Osteocyte (in vitro differentiated cells): Measurements from ENCODE around the gene KBTBD4. TPM values are rescaled to one million over a fixed set of nuclear protein-coding genes. Genes with fewer than 3 reads are reported as not detected.
"Not testable (repeated sequence)": the region's sequence is repeated elsewhere in the genome, so short reads cannot be mapped to it uniquely, and the experiment has no call there.

Experiments
- DNase-seq: peaks from one replicate; pipeline ENCODE4 v3.0.0; 2021; ENCODE audit warnings: mixed read lengths; ENCODE audit not compliant: unreplicated experiment; ENCODE audit errors: extremely low spot score
- H3K27ac Mint-ChIP-seq: one replicate; pipeline ENCODE4 v1.8.0; 2021; ENCODE audit warnings: mild to moderate bottlenecking, mixed read lengths; ENCODE audit not compliant: unreplicated experiment
- H3K27me3 Mint-ChIP-seq: one replicate; pipeline ENCODE4 v1.8.0; 2021; ENCODE audit warnings: mixed read lengths; ENCODE audit not compliant: unreplicated experiment
- H3K36me3 Mint-ChIP-seq: one replicate; pipeline ENCODE4 v1.8.0; 2021; ENCODE audit warnings: mixed read lengths; ENCODE audit not compliant: unreplicated experiment
- H3K4me1 Mint-ChIP-seq: one replicate; pipeline ENCODE4 v1.8.0; 2021; ENCODE audit warnings: mixed read lengths; ENCODE audit not compliant: unreplicated experiment
- H3K4me3 Mint-ChIP-seq: one replicate; pipeline ENCODE4 v1.8.0; 2021; ENCODE audit warnings: mild to moderate bottlenecking, moderate library complexity, mixed read lengths; ENCODE audit not compliant: unreplicated experiment
- H3K9me3 Mint-ChIP-seq: one replicate; pipeline ENCODE4 v1.8.0; 2021; ENCODE audit warnings: mixed read lengths; ENCODE audit not compliant: unreplicated experiment
- total RNA-seq: library from RNA; stranded (reverse); gene quantifications from 2 replicates; pipeline ENCODE4 v1.2.1, GENCODE V29; 2021
- TF ChIP-seq, protein P1 (sequence below): fragments of 200-600 bp; sonication (generic); IDR thresholded peaks from 2 replicates; pipeline ENCODE4 v1.5.0; 2021; ENCODE audit warnings: antibody characterized with exemption, mild to moderate bottlenecking, moderate library complexity

Gene KBTBD4
- total RNA-seq, 1 donor from 2014 or later, result 19.7 TPM

DNA sequence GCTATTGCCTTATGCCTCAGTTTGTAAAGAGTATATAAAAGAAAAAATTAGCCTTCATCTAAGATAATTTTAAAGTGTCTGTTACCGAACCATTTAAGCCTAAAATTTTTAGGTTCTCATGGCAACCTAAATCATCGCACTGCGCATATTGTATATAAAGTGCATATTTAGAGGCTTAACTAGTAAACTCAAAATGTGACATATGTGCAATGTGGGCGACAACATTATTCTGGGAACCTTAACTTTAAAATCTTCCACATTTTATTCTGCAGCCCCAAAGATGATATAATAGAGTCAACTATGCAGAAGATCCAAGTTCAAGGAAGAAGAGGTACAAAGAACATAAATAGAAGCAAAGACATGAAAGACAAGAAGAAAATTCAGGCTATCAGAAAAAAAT lies 48.8 kb downstream of the KBTBD4 start:
- Mint-ChIP-seq H3K36me3 (peaks cover 3% of the 10 kb centered on the region), H3K27ac (peak overlapping the region; percentile 12), H3K9me3 (no peaks in the 10 kb centered on the region), H3K4me3 (no peak overlapping the region), H3K27me3 (no peaks in the 10 kb centered on the region), H3K4me1 (peaks cover 52% of the 10 kb centered on the region)
- TF ChIP-seq, protein P1, sequence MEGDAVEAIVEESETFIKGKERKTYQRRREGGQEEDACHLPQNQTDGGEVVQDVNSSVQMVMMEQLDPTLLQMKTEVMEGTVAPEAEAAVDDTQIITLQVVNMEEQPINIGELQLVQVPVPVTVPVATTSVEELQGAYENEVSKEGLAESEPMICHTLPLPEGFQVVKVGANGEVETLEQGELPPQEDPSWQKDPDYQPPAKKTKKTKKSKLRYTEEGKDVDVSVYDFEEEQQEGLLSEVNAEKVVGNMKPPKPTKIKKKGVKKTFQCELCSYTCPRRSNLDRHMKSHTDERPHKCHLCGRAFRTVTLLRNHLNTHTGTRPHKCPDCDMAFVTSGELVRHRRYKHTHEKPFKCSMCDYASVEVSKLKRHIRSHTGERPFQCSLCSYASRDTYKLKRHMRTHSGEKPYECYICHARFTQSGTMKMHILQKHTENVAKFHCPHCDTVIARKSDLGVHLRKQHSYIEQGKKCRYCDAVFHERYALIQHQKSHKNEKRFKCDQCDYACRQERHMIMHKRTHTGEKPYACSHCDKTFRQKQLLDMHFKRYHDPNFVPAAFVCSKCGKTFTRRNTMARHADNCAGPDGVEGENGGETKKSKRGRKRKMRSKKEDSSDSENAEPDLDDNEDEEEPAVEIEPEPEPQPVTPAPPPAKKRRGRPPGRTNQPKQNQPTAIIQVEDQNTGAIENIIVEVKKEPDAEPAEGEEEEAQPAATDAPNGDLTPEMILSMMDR, result no peak
- DNase-seq, result no peak

DNA sequence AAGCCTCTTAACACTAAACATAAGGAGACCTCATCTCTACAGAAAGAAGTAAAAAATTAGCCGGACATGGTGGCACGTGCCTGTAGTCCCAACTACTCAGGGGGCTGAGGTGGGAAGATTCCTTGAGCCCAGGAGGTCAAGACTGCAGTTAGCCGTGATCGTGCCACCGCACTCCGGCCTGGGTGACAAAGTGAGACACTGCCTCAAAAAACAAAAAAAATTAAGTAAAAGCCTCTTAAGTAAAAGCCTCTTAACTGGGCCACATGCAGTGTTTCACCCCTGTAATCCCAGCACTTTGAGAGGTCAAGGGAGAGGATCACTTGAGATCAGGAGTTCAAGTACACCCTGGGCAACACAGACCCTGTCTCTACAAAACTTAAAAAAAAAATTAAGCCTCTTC lies 51.6 kb downstream of the KBTBD4 start:
- H3K27ac Mint-ChIP-seq, result peak overlapping the region; percentile 19
- H3K4me1 Mint-ChIP-seq, result peaks cover 53% of the 10 kb centered on the region
- TF ChIP-seq, protein P1, result no peak
- no peak overlapping the region for H3K4me3 Mint-ChIP-seq
- no peaks in the 10 kb centered on the region for H3K9me3 Mint-ChIP-seq
- no peaks in the 10 kb centered on the region for H3K27me3 Mint-ChIP-seq
- H3K36me3 Mint-ChIP-seq, result peaks cover 3% of the 10 kb centered on the region
- no peak for DNase-seq

DNA sequence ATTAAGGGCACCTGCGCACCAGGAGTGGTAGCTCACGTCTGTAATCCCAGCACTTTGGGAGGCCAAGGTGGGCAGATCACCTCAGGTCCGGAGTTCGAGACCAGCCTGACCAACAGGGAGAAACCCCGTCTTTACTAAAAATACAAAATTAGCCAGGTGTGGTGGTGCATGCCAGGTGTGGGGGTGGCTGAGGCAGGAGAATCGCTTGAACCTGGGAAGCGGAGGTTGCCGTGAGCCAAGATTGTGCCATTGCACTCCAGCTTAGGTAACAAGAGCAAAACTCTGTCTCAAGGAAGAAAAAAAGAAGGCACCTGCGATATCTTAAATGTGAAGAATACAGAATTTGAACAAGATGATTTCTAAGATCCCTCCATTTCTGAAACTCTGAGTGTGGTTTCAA lies 52.7 kb downstream of the KBTBD4 start:
- not testable (repeated sequence) for DNase-seq, H3K9me3 Mint-ChIP-seq, H3K36me3 Mint-ChIP-seq, H3K27me3 Mint-ChIP-seq, H3K4me3 Mint-ChIP-seq
- Mint-ChIP-seq H3K27ac (peak overlapping the region; percentile 96), H3K4me1 (peaks cover 50% of the 10 kb centered on the region)

DNA sequence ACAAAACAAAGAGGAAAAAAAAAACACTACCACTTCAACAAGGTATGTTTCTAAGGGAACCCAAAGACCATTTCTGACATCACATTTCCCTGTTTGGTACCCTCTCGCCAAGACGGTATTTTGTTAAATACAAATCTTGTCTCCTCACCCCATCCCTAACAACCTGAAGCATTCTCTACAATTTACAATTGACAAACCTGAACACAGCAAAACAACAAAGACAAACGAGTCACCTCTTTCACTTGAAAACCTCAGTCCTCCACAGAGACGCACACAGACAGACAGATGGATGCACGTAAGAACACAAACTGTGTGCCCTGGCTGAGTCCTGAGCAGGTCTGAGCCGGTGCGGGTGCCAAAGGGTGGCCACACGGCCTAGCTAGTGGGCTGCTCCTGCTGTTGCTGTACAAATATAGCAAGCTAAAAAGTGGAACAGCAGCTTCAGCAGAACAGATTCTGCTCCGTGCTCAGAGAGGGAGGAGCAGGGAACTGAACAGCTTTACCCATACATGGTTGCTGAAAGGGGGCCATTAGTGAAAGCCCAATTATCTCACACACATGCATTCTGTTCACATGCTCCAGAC lies 54.4 kb downstream of the KBTBD4 start:
- H3K4me1 Mint-ChIP-seq, result peaks cover 54% of the 10 kb centered on the region
- peak overlapping the region; percentile 96 for H3K27ac Mint-ChIP-seq
- no peaks in the 10 kb centered on the region for H3K27me3 Mint-ChIP-seq
- no peaks in the 10 kb centered on the region for H3K9me3 Mint-ChIP-seq
- peaks cover 3% of the 10 kb centered on the region for H3K36me3 Mint-ChIP-seq
- no peak for DNase-seq
- TF ChIP-seq, protein P1, result no peak
- H3K4me3 Mint-ChIP-seq, result peak overlapping the region; percentile 53

DNA sequence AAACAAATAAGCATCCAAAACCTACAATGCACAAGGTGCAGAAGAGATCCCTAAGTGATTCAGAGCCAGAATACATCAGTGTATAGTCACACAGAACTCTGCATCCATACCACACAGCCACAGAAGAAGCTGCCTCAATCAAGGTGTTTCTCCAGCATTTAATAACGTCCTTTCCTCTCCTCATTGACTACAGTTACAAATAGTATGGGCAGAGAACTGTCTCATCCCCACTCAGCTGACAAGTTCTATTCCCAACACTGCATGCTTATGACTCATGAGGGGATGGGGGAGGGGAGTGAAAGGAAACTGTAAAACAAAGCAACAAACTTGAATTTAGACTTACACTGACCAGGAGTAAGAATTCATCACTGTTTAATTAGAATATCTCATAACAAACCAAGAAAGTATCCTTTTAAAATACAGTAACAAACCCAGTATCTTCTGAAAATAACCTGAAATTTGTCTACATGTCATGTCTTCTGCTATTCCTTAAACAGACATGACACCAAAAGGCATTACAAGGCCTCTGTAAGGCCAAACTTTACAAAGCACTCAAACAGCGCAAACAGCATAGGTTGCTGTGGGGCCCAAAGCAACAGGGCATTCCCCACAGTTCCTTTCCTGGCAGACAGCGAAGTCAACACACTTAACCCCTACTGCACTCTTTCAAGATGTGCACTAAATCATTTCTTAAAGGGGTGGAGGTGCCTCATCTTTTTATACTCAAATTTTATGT lies 55.1 kb downstream of the KBTBD4 start:
- no peak for DNase-seq
- H3K27ac Mint-ChIP-seq, result peak overlapping the region; percentile 96
- peaks cover 57% of the 10 kb centered on the region for H3K4me1 Mint-ChIP-seq
- H3K27me3 Mint-ChIP-seq, result no peaks in the 10 kb centered on the region
- H3K9me3 Mint-ChIP-seq, result no peaks in the 10 kb centered on the region
- peak overlapping the region; percentile 33 for H3K4me3 Mint-ChIP-seq
- H3K36me3 Mint-ChIP-seq, result peaks cover 3% of the 10 kb centered on the region
- TF ChIP-seq, protein P1, result no peak

Other genes starting within 250 kb of the KBTBD4 start
- not detected in 2 replicates for gene MYBPC3, start 226.3 kb downstream of the KBTBD4 start, total RNA-seq
- gene SPI1, start 200.4 kb downstream of the KBTBD4 start, total RNA-seq, result not detected in 2 replicates
- 95.4 and 98.7 TPM in 2 replicates for gene SLC39A13, start 170.4 kb downstream of the KBTBD4 start, total RNA-seq
- gene PSMC3, start 152.5 kb downstream of the KBTBD4 start, total RNA-seq, result 123 and 126 TPM in 2 replicates
- gene RAPSN, start 129.8 kb downstream of the KBTBD4 start, total RNA-seq, result 0.24 and 0.42 TPM in 2 replicates
- 88.6 and 100 TPM in 2 replicates for gene CELF1, start 25.8 kb downstream of the KBTBD4 start, total RNA-seq
- 49.3 and 50.3 TPM in 2 replicates for gene PTPMT1, start 13.4 kb downstream of the KBTBD4 start, total RNA-seq
- gene NDUFS3, start 104 bp upstream of the KBTBD4 start, total RNA-seq, result 102 and 105 TPM in 2 replicates
- 0.32 and 0.52 TPM in 2 replicates for gene FAM180B, start 7.7 kb upstream of the KBTBD4 start, total RNA-seq
- 0.37 and 0.51 TPM in 2 replicates for gene C1QTNF4, start 15.4 kb upstream of the KBTBD4 start, total RNA-seq
- 84.4 and 102 TPM in 2 replicates for gene MTCH2, start 63.6 kb upstream of the KBTBD4 start, total RNA-seq
- 0.34 and 0.75 TPM in 2 replicates for gene AGBL2, start 136.4 kb upstream of the KBTBD4 start, total RNA-seq
- gene FNBP4, start 188.4 kb upstream of the KBTBD4 start, total RNA-seq, result 93.1 and 97.7 TPM in 2 replicates